Thyroid gland (tissue), 4 donors: ENCODE measurements around the gene ABCB8.

Source experiments
- CTCF ChIP-seq, 6 experiments: fragments of 200-600 bp in 3 of 6; fragments of 450-650 bp in 3 of 6; sonication (generic) in 3 of 6; IDR thresholded peaks; one replicate each; pipeline ENCODE4 v1.5.1; 2016 to 2019; ENCODE audit warnings: antibody characterized with exemption in 6 of 6, mild to moderate bottlenecking in 2 of 6, inconsistent platforms in 1 of 6, moderate library complexity in 1 of 6
- POLR2A ChIP-seq, 2 donors: fragments of 450-650 bp; IDR thresholded peaks; one replicate each; pipeline ENCODE4 v1.6.1; 2017; ENCODE audit warnings: antibody characterized with exemption in 2 of 2, mild to moderate bottlenecking in 2 of 2, moderate library complexity in 1 of 2

DNA sequence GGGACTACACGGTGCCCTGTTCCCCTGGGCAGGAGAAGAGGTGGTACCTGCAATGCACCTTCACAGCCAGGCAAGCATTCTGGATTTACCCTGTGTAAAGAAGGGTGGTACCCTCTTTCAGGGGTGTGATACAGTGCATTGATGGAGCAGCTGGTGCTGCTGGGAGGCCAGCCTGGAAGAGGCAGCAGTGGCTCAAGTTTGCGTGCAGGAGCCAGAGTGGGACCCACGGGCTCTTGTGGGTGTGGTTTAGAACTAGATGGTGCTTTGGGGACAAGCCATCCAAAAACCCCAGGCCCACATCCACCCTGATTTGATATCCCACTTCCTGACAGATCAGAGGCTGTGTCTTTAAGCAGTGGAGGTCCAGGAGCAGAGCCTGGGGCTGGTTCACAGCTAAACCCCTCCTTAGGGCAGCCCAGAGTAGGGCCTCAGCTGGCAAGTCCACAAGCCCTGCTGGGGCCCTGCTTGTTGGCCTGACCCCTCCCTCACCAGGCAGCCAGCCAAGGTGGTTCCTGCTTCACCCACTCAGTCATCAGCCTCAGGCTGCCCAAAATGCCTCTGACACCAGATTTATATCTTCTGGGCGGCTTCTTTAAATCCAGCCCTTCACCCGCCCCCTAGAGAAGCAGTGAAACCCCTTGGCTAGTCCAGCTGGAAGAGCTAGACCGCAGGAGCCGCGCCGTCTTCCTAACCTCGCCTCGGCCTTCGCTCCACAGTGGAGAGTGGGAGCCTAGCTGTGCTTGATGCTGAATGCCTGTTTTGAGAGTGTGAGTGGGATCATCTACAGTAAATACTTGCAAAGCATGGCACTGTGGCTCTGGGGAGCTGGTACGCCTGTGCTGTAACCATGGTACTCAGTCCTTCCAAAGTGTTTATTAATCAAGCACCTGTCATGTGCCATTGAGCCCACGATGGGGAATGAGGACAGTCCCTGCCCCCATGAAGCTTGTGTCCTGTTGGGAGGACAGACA is 18.6 kb downstream of the ABCB8 start:
- no peak for TF ChIP-seq POLR2A (IDR thresholded peaks at IDR 0.05)
- TF ChIP-seq CTCF (IDR thresholded peaks at IDR 0.05), result no peak
